ENCODE measurements around the gene TREML2. TPM values are rescaled to one million over a fixed set of nuclear protein-coding genes. Genes with fewer than 3 reads are reported as not detected.

TREML2 gene
- total and polyA plus RNA-seq, 9 donors: 0.08 to 0.10 TPM; not detected in 7

DNA sequence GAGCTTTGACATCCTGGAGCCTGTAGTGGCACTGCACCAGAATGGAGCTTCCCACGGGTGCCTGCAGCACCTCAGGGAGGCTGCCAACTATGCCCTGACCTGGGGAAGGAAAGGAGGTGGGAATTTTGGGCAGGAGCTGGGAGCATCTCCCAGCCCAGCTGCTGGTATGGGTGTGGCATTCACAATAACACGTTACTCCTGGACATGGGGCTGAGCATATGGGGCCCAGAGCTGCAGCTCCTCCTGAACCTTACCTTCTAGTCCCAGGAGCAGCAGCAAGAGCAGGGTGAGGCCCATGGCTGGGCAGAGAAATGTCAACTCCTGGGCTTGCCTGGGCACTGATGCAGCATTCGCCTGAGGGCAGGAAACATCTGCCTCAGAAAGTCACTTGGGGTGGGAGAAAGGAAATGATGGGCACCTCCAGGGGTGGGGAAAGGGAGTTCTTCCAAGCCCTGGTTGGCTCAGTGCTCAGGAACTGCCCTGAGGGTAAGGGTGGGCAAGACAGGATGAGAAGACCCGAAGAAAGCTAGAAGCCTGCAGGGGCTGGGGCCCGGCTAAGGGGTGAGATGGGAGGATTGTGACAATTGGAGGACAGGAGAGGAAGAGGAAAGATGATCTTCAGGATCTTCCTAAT is 46.8 kb downstream of the TREML2 start, which contains the start of gene TREML1:
Gene TREML1, minus strand, starts transcription at position 356 of the 634 bp plus-strand sequence. Its CDS starts 59 bp downstream, at position 297.
- no peaks in the 10 kb centered on the region for H3K4me1 ChIP-seq (ENCODE audit: insufficient read depth)
- TF ChIP-seq, protein P1, sequence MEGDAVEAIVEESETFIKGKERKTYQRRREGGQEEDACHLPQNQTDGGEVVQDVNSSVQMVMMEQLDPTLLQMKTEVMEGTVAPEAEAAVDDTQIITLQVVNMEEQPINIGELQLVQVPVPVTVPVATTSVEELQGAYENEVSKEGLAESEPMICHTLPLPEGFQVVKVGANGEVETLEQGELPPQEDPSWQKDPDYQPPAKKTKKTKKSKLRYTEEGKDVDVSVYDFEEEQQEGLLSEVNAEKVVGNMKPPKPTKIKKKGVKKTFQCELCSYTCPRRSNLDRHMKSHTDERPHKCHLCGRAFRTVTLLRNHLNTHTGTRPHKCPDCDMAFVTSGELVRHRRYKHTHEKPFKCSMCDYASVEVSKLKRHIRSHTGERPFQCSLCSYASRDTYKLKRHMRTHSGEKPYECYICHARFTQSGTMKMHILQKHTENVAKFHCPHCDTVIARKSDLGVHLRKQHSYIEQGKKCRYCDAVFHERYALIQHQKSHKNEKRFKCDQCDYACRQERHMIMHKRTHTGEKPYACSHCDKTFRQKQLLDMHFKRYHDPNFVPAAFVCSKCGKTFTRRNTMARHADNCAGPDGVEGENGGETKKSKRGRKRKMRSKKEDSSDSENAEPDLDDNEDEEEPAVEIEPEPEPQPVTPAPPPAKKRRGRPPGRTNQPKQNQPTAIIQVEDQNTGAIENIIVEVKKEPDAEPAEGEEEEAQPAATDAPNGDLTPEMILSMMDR (IDR thresholded peaks at IDR 0.05): no peak
- TF ChIP-seq POLR2A (IDR thresholded peaks at IDR 0.05) (no peak), EP300 (IDR thresholded peaks at IDR 0.05) (no peak)
- H3K9me3 ChIP-seq: no peaks in the 10 kb centered on the region
- 75 to 87% (median 77%) methylated on average over 5 of the region's 5 CpGs for WGBS, 3 donors
- H3K27me3 ChIP-seq: no peaks in the 10 kb centered on the region
- H3K36me3 ChIP-seq: no peaks in the 10 kb centered on the region
- no peak for DNase-seq
- no peak within 1 kb of the TSS for H3K27ac ChIP-seq
- no peak within 1 kb of the TSS for H3K4me3 ChIP-seq
- intact Hi-C loops (cut with DNase I): no loop called here

DNA sequence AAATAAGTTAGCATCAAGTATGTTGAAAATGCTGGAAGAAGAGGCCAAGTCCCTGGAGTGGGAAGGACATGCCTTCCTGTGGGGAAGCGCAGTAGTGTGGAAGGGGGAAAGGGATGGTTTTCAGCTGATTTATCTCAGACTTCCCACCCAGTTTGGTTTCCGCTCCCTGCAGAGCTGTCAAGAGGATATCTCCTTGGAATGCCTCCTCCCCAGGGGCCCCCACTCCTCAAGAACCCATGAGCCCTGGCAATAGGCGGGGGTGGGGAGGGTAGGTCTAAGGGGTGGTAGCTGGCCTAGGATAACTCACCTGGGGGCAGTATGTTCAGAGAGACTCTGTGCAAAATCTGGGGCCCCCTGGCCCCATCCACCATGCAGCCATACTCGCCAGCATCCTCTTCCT is 47.5 kb downstream of the TREML2 start:
- 72 to 85% (median 81%) methylated on average over 4 of the region's 4 CpGs for WGBS, 3 donors
- intact Hi-C loops (cut with DNase I): no loop called here
- no peak for DNase-seq
- Histone ChIP-seq H3K36me3 (no peaks in the 10 kb centered on the region), H3K9me3 (no peaks in the 10 kb centered on the region), H3K27me3 (no peaks in the 10 kb centered on the region), H3K27ac (no peak overlapping the region), H3K4me3 (no peak overlapping the region), H3K4me1 (ENCODE audit: insufficient read depth) (no peaks in the 10 kb centered on the region)
- TF ChIP-seq EP300 (IDR thresholded peaks at IDR 0.05) (no peak), POLR2A (IDR thresholded peaks at IDR 0.05) (no peak)
- TF ChIP-seq, protein P1 (IDR thresholded peaks at IDR 0.05): no peak

DNA sequence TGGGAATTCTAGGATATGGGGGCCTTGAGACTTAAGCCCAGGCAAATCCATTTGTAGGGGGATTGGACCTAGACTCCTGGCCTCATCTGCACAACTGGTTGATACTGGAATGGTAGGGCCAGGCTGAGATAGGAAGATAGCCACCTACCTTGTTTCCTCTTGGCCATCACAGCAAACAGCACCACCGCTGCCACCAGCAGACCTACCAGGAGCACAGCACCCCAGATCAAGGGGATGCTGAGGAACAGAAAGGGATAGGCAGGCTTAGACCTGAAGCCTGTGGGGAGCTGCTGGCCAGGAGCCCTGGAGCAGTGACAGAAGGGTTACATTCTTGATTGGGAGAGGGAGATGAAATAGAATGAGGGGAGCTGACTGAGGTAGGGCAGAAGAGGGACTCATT is 50.3 kb downstream of the TREML2 start:
- H3K9me3 ChIP-seq: no peaks in the 10 kb centered on the region
- intact Hi-C loops (cut with DNase I): no loop called here

DNA sequence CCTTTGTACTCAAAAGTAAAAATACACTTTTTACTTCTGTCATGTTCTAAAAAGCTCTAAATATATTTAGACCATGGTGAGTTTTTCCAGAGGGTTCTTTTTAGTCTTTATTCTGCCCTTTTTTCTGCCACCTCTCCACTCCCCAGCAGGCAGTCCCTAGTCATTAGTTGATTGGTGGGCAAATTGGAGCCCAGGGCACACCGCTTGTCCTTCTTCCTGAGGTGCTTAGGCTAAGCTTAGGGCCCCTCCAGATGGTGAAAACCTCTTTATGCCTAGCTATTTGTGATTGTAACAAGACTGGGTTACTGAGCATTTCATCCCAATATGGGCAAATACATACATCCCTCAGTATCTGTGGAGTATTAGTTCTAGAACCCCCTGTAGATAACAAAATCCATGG is 53.0 kb downstream of the TREML2 start:
- TF ChIP-seq POLR2A (IDR thresholded peaks at IDR 0.05): no peak
- TF ChIP-seq EP300 (IDR thresholded peaks at IDR 0.05): no peak
- TF ChIP-seq, protein P1 (IDR thresholded peaks at IDR 0.05): no peak
- Histone ChIP-seq H3K9me3 (no peaks in the 10 kb centered on the region), H3K27ac (no peak overlapping the region), H3K4me3 (no peak overlapping the region), H3K27me3 (no peaks in the 10 kb centered on the region), H3K4me1 (ENCODE audit: insufficient read depth) (no peaks in the 10 kb centered on the region), H3K36me3 (no peaks in the 10 kb centered on the region)
- 97 to 100% (median 97%) methylated on average over 1 of the region's 1 CpG for WGBS, 3 donors
- intact Hi-C loops (cut with DNase I): no loop called here
- no peak for DNase-seq

More for the DNA sequence above, 50.3 kb downstream of the TREML2 start:
- Histone ChIP-seq H3K36me3 (no peaks in the 10 kb centered on the region), H3K4me3 (no peak overlapping the region), H3K27me3 (no peaks in the 10 kb centered on the region), H3K27ac (no peak overlapping the region), H3K4me1 (ENCODE audit: insufficient read depth) (no peaks in the 10 kb centered on the region)
- WGBS, 3 donors: 83 to 100% (median 91%) methylated on average over 1 of the region's 1 CpG
- TF ChIP-seq POLR2A (IDR thresholded peaks at IDR 0.05) (no peak), EP300 (IDR thresholded peaks at IDR 0.05) (no peak)
- TF ChIP-seq, protein P1 (IDR thresholded peaks at IDR 0.05): no peak
- no peak for DNase-seq

Small RNA genes lying within 50 kb of the gene (small RNA-seq; reads per million reads assigned to genes)
- gene AL391903.2 (not detected), gene RNA5SP207 (0.50 reads per million, percentile 11 among the genes with 10 or more reads in this experiment)

Other genes with a start within 250 kb of the TREML2 start
- 1 to 10 TPM in 2 of 7 donors, under 1 TPM in 5; 0.69 to 2.1 (median 0.86) TPM for gene UNC5CL, start 161.9 kb downstream of the TREML2 start, total RNA-seq
- gene UNC5CL, start 161.9 kb downstream of the TREML2 start, polyA plus RNA-seq: under 1 TPM; 0.60 to 0.91 TPM
- gene TSPO2, start 158.7 kb downstream of the TREML2 start, total RNA-seq: not detected
- gene TSPO2, start 158.7 kb downstream of the TREML2 start, polyA plus RNA-seq: not detected
- gene APOBEC2, start 147.9 kb downstream of the TREML2 start, total RNA-seq: not detected
- gene APOBEC2, start 147.9 kb downstream of the TREML2 start, polyA plus RNA-seq: under 1 TPM in 1 of 2 donors, not detected in 1; 0.06 TPM
- 10 to 100 TPM; 10.6 to 26.9 (median 19.7) TPM for gene OARD1, start 128.8 kb downstream of the TREML2 start, total RNA-seq
- gene OARD1, start 128.8 kb downstream of the TREML2 start, polyA plus RNA-seq: 10 to 100 TPM; 33.4 to 34.5 TPM
- 10 to 100 TPM in 6 of 7 donors, 1 to 10 TPM in 1; 7.6 to 33.3 (median 20.9) TPM for gene NFYA, start 128.2 kb downstream of the TREML2 start, total RNA-seq
- 10 to 100 TPM; 14.2 to 20.7 TPM for gene NFYA, start 128.2 kb downstream of the TREML2 start, polyA plus RNA-seq
- 1 to 10 TPM in 1 of 7 donors, under 1 TPM in 1, not detected in 5; 0.31 to 3.8 TPM for gene TREML1, start 46.8 kb downstream of the TREML2 start, total RNA-seq
- gene TREML1, start 46.8 kb downstream of the TREML2 start, polyA plus RNA-seq: under 1 TPM; 0.16 to 0.45 TPM
- 10 to 100 TPM in 1 of 7 donors, 1 to 10 TPM in 6; 2.6 to 12.4 (median 4.4) TPM for gene TREM2, start 38.0 kb downstream of the TREML2 start, total RNA-seq
- gene TREM2, start 38.0 kb downstream of the TREML2 start, polyA plus RNA-seq: 1 to 10 TPM; 3.9 to 4.1 TPM
- gene TREML4, start 27.2 kb upstream of the TREML2 start, total RNA-seq: not detected
- not detected for gene TREML4, start 27.2 kb upstream of the TREML2 start, polyA plus RNA-seq
- gene TREM1, start 85.5 kb upstream of the TREML2 start, total RNA-seq: 1 to 10 TPM in 3 of 7 donors, under 1 TPM in 4; 0.34 to 2.9 (median 0.87) TPM
- 1 to 10 TPM in 1 of 2 donors, under 1 TPM in 1; 0.36 to 2.4 TPM for gene TREM1, start 85.5 kb upstream of the TREML2 start, polyA plus RNA-seq
- gene NCR2, start 134.5 kb upstream of the TREML2 start, total RNA-seq: not detected
- not detected for gene NCR2, start 134.5 kb upstream of the TREML2 start, polyA plus RNA-seq